ENCODE results near the gene ACTN4.

DNA sequence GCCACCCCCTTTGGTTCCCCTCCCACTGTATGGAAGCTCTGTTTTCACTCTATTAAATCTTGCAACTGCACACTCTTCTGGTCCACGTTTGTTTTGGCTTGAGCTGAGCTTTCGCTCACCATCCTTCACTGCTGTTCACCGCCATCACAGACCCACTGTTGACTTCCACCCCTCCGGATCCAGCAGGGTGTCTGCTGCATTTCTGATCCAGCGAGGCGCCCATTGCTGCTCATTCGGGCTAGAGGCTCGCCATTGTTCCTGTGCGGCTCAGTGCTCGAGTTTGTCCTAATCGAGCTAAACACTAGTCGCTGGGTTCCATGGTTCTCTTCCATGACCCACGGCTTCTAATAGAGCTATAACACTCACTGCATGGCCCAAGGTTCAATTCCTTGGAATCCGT is 42.7 kb downstream of the ACTN4 start:
- TF ChIP-seq, protein P1, sequence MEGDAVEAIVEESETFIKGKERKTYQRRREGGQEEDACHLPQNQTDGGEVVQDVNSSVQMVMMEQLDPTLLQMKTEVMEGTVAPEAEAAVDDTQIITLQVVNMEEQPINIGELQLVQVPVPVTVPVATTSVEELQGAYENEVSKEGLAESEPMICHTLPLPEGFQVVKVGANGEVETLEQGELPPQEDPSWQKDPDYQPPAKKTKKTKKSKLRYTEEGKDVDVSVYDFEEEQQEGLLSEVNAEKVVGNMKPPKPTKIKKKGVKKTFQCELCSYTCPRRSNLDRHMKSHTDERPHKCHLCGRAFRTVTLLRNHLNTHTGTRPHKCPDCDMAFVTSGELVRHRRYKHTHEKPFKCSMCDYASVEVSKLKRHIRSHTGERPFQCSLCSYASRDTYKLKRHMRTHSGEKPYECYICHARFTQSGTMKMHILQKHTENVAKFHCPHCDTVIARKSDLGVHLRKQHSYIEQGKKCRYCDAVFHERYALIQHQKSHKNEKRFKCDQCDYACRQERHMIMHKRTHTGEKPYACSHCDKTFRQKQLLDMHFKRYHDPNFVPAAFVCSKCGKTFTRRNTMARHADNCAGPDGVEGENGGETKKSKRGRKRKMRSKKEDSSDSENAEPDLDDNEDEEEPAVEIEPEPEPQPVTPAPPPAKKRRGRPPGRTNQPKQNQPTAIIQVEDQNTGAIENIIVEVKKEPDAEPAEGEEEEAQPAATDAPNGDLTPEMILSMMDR (IDR thresholded peaks at IDR 0.05) = no peak
- TF ChIP-seq POLR2AphosphoS5 (IDR thresholded peaks at IDR 0.05; ENCODE audit: low read depth, low read length) = no peak
- TF ChIP-seq, protein P2, sequence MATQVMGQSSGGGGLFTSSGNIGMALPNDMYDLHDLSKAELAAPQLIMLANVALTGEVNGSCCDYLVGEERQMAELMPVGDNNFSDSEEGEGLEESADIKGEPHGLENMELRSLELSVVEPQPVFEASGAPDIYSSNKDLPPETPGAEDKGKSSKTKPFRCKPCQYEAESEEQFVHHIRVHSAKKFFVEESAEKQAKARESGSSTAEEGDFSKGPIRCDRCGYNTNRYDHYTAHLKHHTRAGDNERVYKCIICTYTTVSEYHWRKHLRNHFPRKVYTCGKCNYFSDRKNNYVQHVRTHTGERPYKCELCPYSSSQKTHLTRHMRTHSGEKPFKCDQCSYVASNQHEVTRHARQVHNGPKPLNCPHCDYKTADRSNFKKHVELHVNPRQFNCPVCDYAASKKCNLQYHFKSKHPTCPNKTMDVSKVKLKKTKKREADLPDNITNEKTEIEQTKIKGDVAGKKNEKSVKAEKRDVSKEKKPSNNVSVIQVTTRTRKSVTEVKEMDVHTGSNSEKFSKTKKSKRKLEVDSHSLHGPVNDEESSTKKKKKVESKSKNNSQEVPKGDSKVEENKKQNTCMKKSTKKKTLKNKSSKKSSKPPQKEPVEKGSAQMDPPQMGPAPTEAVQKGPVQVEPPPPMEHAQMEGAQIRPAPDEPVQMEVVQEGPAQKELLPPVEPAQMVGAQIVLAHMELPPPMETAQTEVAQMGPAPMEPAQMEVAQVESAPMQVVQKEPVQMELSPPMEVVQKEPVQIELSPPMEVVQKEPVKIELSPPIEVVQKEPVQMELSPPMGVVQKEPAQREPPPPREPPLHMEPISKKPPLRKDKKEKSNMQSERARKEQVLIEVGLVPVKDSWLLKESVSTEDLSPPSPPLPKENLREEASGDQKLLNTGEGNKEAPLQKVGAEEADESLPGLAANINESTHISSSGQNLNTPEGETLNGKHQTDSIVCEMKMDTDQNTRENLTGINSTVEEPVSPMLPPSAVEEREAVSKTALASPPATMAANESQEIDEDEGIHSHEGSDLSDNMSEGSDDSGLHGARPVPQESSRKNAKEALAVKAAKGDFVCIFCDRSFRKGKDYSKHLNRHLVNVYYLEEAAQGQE (IDR thresholded peaks at IDR 0.05; ENCODE audit: insufficient read depth in 1 of 2, low read depth in 2 of 2, low read length in 1 of 2) = no peak
- TF ChIP-seq SIN3A (IDR thresholded peaks at IDR 0.05; ENCODE audit: borderline replicate concordance, insufficient read depth, low read depth, low read length) = no peak
- no peak for TF ChIP-seq TCF7L2 (IDR thresholded peaks at IDR 0.05; ENCODE audit: low read depth, low read length)

Measured in Panc1 (cell line).